Colonic mucosa (tissue), 4 donors: ENCODE results near the gene CFAP97D2. TPM values are rescaled to one million over a fixed set of nuclear protein-coding genes. Genes with fewer than 3 reads are reported as not detected.

Experiments used
- DNase-seq: peaks from one replicate; pipeline ENCODE4 v3.0.0-alpha.2; 2020
- H3K27ac ChIP-seq: fragments of 200-600 bp; one replicate; pipeline ENCODE4 v1.8.0; 2021
- H3K27me3 ChIP-seq: fragments of 200-600 bp; one replicate; pipeline ENCODE4 v1.8.0; 2021
- H3K36me3 ChIP-seq: fragments of 200-600 bp; one replicate; pipeline ENCODE4 v1.8.0; 2021
- H3K4me1 ChIP-seq: fragments of 200-600 bp; one replicate; pipeline ENCODE4 v1.8.0; 2021; ENCODE audit warnings: mild to moderate bottlenecking
- H3K4me3 ChIP-seq: fragments of 200-600 bp; one replicate; pipeline ENCODE4 v1.8.0; 2021
- H3K9ac ChIP-seq, 2 donors: one replicate each; pipeline ENCODE4 v1.7.0; 2013; ENCODE audit warnings: control low read depth in 2 of 2, low read depth in 2 of 2, low read length in 2 of 2
- H3K9me3 ChIP-seq: fragments of 200-600 bp; one replicate; pipeline ENCODE4 v1.8.0; 2021
- CTCF ChIP-seq: fragments of 200-600 bp; IDR thresholded peaks from one replicate; pipeline ENCODE4 v1.8.0; 2022; ENCODE audit warnings: antibody characterized with exemption, mild to moderate bottlenecking
- intact Hi-C: fragments of 100-400 bp; cut with DNase I; formaldehyde crosslinking; loops from one replicate; pipeline ENCODE4 v1.14.1; 2022
- total RNA-seq, 2 donors: library from RNA; stranded (reverse); fragmentation: NEBNext Ultra II Directional in 1 of 2; extraction: Animal tissue kit (Norgen Biotek cat#: 25700) in 1 of 2; gene quantifications; one replicate each; pipeline ENCODE4 v1.2.1, GENCODE V29; 2021
- donor health status: healthy.
- donor health status: DM: no; HTN: no; CAD: no.
- donor health status: DM: no; HTN: no; CAD: no.

The CFAP97D2 gene
- total RNA-seq, 2 donors from 2014 or later = not detected

DNA sequence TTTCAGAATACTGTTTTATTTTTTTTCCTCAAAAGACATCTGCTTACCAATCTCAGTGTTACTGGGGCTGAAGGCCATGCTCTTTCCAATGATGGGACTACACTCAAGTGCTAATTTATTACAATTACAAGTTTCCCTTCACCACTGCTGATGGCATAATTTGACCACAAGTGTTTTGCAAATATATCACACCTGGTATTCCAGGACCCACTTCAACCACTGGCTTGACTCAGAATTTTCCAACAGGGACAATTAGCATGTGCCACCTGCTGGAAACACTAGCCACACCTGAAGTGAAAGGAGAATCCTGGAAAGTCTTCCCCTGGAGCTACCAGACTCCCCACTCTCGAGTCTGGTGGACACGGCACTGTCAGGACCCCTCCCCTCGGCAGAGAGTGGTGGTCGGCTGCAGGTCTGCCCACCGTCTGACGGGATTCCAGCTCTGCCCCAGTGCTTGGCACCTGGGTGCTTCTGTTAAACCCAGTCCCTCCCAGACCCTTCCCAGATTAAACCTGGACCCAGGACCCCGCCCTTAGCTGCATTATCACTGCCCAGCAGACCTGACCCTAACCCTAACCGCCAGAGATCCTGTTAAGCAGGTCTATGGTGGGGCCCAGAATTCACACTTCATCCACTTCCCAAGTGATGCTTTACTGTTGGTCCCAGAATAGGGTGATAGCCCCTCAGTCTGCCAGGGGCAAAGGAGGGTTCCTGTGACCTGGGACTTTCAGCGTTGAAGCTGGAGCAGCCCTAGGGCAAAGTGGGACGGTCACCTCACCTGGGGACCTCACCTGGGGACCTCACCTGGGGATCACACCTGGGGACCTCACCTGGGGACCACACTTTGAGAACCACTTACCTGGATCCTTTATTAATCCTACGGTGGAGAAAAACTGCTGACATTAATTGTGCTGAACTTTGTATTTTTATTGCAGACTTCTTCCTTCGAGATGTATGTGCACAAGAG lies 29.0 kb upstream of the CFAP97D2 start:
- intact Hi-C loops = no loop called here
- H3K27me3 ChIP-seq = no peaks in the 10 kb centered on the region
- no peaks in the 10 kb centered on the region for H3K4me1 ChIP-seq
- H3K9ac ChIP-seq = no peak overlapping the region
- H3K9me3 ChIP-seq = no peaks in the 10 kb centered on the region
- H3K4me3 ChIP-seq = no peak overlapping the region
- H3K27ac ChIP-seq = no peak overlapping the region
- DNase-seq = no peak
- TF ChIP-seq CTCF = no peak
- H3K36me3 ChIP-seq = no peaks in the 10 kb centered on the region

GRCh38 chr13:114151031-114151430 lies 28.0 kb upstream of the CFAP97D2 start:
- TF ChIP-seq CTCF = no peak
- Histone ChIP-seq H3K4me1 (no peaks in the 10 kb centered on the region), H3K4me3 (no peak overlapping the region), H3K9me3 (no peaks in the 10 kb centered on the region), H3K27ac (no peak overlapping the region), H3K36me3 (no peaks in the 10 kb centered on the region), H3K27me3 (no peaks in the 10 kb centered on the region), H3K9ac (peak overlapping the region in 1 of 2 donors; percentile 79)
- no peak for DNase-seq
- intact Hi-C loops = no loop called here

GRCh38 chr13:114151565-114152284 lies 27.3 kb upstream of the CFAP97D2 start:
- intact Hi-C loops = no loop called here
- H3K4me3 ChIP-seq = no peak overlapping the region
- peak overlapping the region; percentile 46 to 79 for H3K9ac ChIP-seq
- H3K36me3 ChIP-seq = no peaks in the 10 kb centered on the region
- no peaks in the 10 kb centered on the region for H3K4me1 ChIP-seq
- DNase-seq = peak; percentile 93
- H3K27ac ChIP-seq = peak overlapping the region; percentile 38
- TF ChIP-seq CTCF = no peak
- H3K27me3 ChIP-seq = no peaks in the 10 kb centered on the region
- no peaks in the 10 kb centered on the region for H3K9me3 ChIP-seq

DNA sequence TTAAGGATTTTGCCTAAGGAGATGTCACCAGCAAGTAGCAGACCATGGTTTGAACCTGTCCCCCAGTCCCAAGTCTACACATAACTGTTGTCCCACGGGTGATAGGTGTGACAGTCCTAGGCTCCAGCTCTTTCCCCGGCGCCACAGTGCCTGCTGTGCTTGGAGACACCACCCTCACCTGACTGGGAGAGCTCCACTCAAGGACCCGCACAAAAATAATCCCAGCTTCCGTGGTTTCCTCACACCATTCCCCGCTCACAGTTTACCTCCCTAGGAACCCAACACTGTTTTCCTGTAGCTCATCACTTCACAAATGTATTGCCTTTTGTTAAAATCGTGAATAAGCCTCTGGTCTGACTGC lies 26.8 kb upstream of the CFAP97D2 start:
- H3K4me1 ChIP-seq = no peaks in the 10 kb centered on the region
- no peak overlapping the region for H3K4me3 ChIP-seq
- H3K9ac ChIP-seq = peak overlapping the region in 1 of 2 donors; percentile 42
- H3K9me3 ChIP-seq = no peaks in the 10 kb centered on the region
- no peak for TF ChIP-seq CTCF
- no peaks in the 10 kb centered on the region for H3K27me3 ChIP-seq
- intact Hi-C loops = no loop called here
- H3K36me3 ChIP-seq = no peaks in the 10 kb centered on the region
- DNase-seq = no peak
- peak overlapping the region; percentile 38 for H3K27ac ChIP-seq

DNA sequence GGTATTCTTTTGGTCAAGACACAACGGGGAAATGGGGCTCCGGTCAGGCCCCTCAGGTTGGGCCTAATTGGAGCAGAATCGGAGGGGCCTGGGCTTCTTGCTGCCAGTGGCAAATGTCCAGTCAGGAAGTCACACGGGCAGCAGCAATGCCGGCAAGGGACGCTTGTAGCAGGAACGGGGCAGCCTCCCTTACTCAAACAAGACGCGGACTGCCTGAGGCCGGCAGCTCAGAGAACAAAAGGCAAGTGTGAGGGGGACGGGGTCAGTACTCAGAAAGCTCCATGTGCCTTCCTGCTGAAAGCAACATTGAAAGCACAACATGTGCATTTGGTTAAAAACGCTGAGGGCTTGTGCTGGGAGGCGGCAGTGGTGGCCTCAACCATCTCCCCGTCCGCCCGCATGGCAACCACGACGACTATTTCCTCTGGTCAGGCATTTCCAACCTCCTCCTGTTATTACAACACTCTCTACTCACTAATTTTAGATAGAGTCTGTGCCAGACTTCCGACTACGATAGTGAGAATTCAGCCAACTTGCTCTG lies 26.2 kb upstream of the CFAP97D2 start:
- no peak for DNase-seq
- intact Hi-C loops = no loop called here
- no peak overlapping the region for H3K4me3 ChIP-seq
- TF ChIP-seq CTCF = no peak
- no peaks in the 10 kb centered on the region for H3K4me1 ChIP-seq
- H3K9me3 ChIP-seq = no peaks in the 10 kb centered on the region
- H3K27me3 ChIP-seq = no peaks in the 10 kb centered on the region
- no peak overlapping the region for H3K27ac ChIP-seq
- no peaks in the 10 kb centered on the region for H3K36me3 ChIP-seq
- H3K9ac ChIP-seq = no peak overlapping the region
